ENCODE measurements around the gene PHKA1. TPM values are rescaled to one million over a fixed set of nuclear protein-coding genes. Genes with fewer than 3 reads are reported as not detected.

Gene PHKA1
- total and polyA plus RNA-seq, 2 donors (not counting 3 experiments of a cell fraction or from before 2014, with no cell fraction given), result 3.3 to 5.5 TPM

GRCh38 chrX:72663737-72664136 is 50.4 kb downstream of the PHKA1 start:
- no peak for FAIRE-seq
- POLR2A ChIA-PET, result no interaction called here

More at GRCh38 chrX:72663737-72664136, 50.4 kb downstream of the PHKA1 start:
- CTCF ChIA-PET, result interaction anchor here (0.5 kb wide), 1 partner anchor 95 kb away, joined by 3 read pairs; no protein-coding TSS in a partner anchor
- TF ChIP-seq EZH2 (IDR thresholded peaks at IDR 0.05; ENCODE audit: borderline replicate concordance, low read depth, low read length, severe bottlenecking), result no peak
- no peak for TF ChIP-seq POLR2A (IDR thresholded peaks at IDR 0.05; ENCODE audit: low read depth, low read length)
- no peak for TF ChIP-seq POLR2AphosphoS5 (IDR thresholded peaks at IDR 0.05; ENCODE audit: insufficient read depth, low read depth, low read length)
- no peak for TF ChIP-seq FOS (IDR thresholded peaks at IDR 0.05; ENCODE audit: borderline replicate concordance, insufficient read depth, low read length)
- TF ChIP-seq GATA2 (IDR thresholded peaks at IDR 0.05; ENCODE audit: insufficient read depth, insufficient read length, low read depth, low read length), result no peak
- TF ChIP-seq MYC (IDR thresholded peaks at IDR 0.05; ENCODE audit: low read depth, low read length), result no peak
- no peak for TF ChIP-seq MAX (IDR thresholded peaks at IDR 0.05; ENCODE audit: insufficient read depth, insufficient read length)
- TF ChIP-seq JUN (IDR thresholded peaks at IDR 0.05; ENCODE audit: borderline replicate concordance, insufficient read depth, insufficient read length, low read depth), result no peak
- no peak for TF ChIP-seq CTCF (IDR thresholded peaks at IDR 0.05; ENCODE audit: extremely low read depth in 1 of 2, insufficient read depth in 1 of 2, low read depth in 1 of 2, low read length in 2 of 2)
- no peak overlapping the region for H3K9ac ChIP-seq (replicated peaks; ENCODE audit: extremely low read depth, insufficient read depth, low read length)
- DNase-seq (ENCODE audit: low read depth, low spot score), result no peak
- no peak overlapping the region for H3K27ac ChIP-seq (ENCODE audit: insufficient read depth, low read depth, low read length)
- H3K9me3 ChIP-seq (replicated peaks; ENCODE audit: control insufficient read depth, insufficient read depth, low read length), result no peaks in the 10 kb centered on the region
- no peaks in the 10 kb centered on the region for H3K4me1 ChIP-seq (ENCODE audit: control insufficient read depth, extremely low read depth, insufficient read depth, low read length)
- no peaks in the 10 kb centered on the region for H3K36me3 ChIP-seq (ENCODE audit: control insufficient read depth in 2 of 2, extremely low read depth in 1 of 2, insufficient read depth in 2 of 2, low read length in 2 of 2)
- no peak overlapping the region for H3K4me3 ChIP-seq (replicated peaks in 1 of 3; ENCODE audit: insufficient read depth in 1 of 3, low read depth in 1 of 3, low read length in 3 of 3)
- H3K4me2 ChIP-seq (ENCODE audit: insufficient read depth, low read length), result no peak overlapping the region
- BruUV-seq (replicated peaks), result no TSS peak
- intact Hi-C loops (cut with micrococcal nuclease), result no loop called here
- H3K79me2 ChIP-seq (ENCODE audit: control insufficient read depth, insufficient read depth, low read length), result no peaks in the 10 kb centered on the region
- no peaks in the 10 kb centered on the region for H3K27me3 ChIP-seq (ENCODE audit: control insufficient read depth in 2 of 2, insufficient read depth in 2 of 2, low read length in 2 of 2)
- dilution Hi-C loops (cut with MboI; ENCODE audit: extremely low pct_ligation_motif_present, low sequenced_read_pairs), result no loop called here
- no peaks in the 10 kb centered on the region for H3K9me1 ChIP-seq (replicated peaks; ENCODE audit: control insufficient read depth, extremely low read depth, insufficient read depth, low read length)
- H2AFZ ChIP-seq (ENCODE audit: low read depth, low read length), result no peak overlapping the region
- H4K20me1 ChIP-seq (replicated peaks; ENCODE audit: control insufficient read depth, extremely low read depth, insufficient read depth, low read length), result no peaks in the 10 kb centered on the region

Data from endothelial cell of umbilical vein (primary cell).